ENCODE measurements around the gene ZCWPW1.

Gene ZCWPW1, protein sequence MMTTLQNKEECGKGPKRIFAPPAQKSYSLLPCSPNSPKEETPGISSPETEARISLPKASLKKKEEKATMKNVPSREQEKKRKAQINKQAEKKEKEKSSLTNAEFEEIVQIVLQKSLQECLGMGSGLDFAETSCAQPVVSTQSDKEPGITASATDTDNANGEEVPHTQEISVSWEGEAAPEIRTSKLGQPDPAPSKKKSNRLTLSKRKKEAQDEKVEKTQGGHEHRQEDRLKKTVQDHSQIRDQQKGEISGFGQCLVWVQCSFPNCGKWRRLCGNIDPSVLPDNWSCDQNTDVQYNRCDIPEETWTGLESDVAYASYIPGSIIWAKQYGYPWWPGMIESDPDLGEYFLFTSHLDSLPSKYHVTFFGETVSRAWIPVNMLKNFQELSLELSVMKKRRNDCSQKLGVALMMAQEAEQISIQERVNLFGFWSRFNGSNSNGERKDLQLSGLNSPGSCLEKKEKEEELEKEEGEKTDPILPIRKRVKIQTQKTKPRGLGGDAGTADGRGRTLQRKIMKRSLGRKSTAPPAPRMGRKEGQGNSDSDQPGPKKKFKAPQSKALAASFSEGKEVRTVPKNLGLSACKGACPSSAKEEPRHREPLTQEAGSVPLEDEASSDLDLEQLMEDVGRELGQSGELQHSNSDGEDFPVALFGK

DNA sequence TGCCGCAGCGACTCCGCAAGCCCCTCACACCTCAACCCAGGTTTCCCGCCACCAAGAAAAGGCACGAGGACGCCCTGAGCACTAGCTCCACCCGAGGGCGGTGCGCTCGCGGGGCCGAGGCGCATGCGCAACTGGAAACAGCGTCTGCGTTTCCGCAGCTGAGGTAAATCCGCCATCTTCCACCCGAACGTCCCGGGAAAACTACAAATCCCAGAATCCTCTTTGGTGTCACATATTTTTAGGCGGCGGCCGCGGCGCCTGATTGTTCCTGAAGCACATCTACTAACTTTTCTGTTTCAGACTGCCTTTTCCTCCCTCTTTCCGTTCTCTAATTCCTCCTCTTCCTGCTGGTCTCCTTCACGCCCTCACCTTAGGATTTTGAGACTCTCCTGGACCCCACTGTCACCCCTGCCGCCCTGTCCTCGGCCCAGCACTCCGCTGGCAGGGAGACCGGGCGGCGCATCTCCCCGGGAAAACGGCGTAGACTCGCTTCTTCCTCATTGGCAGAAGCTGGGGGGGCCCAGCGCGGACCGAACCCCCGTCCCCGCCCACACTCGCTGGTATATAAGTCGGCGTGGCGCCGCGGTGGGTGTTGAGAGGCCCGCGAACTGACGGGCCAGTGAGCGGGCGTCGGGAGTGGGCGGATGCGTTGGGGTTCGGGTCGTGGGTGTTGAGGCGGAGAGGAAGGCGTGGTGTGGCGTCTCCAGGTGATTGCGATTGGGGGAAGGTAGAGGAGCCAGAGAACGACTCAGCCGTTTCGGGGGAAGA is at the start of gene ZCWPW1:
Gene ZCWPW1, minus strand, starts transcription at position 505 of the 768 bp plus-strand sequence. CDS start 8,054 bp downstream, outside the sequence.
- peak; percentile 98 for DNase-seq

DNA sequence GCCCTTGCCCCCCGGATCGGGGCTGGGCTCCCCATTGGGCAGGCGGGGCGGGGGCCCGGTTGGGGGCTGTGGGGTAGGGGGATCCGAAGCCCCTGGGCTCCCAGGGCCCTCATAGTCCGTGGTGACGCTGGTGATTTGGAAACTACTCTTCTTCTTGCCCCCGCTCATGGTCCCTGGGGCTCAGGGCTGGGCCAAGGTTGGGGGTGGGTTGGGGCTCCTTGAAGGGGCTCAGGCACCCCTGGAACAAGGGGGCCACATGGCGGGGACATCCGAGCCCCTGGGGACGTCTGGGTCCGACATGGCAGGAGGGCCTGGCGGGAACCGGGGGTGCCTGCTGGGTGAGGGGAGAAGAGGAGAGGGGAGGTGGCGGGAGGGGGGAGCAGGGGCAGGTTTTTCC is 49.4 kb upstream of the ZCWPW1 start:
- DNase-seq: peak; percentile 68

DNA sequence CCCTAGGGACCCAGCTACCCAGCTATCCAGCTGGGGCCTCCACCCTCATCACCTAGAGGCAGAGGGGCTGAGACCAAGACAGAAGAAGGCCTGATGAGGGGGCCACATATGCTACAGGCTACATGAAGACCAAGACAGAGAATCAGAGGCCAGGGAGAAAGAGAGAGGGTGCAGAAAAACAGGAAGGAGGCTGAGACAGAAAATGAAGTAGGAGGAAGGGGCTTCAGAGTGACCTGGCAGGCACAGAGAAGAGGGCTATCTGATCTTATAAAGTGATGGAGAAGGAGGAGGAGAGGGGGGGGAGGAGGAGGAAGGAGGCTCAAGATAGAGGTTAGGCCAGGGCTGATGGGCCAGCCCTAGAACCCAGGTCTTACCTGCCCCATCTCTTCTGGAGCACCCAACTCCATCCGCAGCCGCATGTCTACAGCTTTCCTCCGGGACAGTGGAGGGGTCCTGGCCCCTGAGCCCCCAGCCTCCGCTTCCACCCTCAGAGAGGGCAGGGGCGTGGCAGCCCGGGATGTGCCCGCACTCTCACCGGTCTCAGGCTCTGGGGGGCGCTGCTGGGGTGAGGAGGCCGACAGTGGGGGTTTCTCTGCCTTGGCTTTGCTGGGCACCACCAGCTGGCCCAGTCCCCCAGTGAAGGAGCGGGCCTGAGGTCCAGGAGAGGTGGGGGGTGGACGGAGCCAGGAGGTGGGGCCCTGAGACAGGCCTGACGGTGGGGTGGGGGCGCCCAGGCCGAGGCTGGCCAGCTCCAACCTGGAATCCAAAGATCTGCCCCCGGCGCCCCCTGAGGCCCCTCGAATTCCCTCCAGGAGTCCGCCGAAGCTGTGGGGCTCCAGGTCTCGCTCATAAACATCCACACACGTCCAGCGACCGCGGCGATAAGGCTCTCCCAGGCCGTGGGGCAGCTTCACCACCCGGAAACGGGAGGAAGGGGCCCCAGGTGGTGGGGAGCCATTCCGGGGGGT is 48.7 kb upstream of the ZCWPW1 start:
- DNase-seq: peak; percentile 78

DNA sequence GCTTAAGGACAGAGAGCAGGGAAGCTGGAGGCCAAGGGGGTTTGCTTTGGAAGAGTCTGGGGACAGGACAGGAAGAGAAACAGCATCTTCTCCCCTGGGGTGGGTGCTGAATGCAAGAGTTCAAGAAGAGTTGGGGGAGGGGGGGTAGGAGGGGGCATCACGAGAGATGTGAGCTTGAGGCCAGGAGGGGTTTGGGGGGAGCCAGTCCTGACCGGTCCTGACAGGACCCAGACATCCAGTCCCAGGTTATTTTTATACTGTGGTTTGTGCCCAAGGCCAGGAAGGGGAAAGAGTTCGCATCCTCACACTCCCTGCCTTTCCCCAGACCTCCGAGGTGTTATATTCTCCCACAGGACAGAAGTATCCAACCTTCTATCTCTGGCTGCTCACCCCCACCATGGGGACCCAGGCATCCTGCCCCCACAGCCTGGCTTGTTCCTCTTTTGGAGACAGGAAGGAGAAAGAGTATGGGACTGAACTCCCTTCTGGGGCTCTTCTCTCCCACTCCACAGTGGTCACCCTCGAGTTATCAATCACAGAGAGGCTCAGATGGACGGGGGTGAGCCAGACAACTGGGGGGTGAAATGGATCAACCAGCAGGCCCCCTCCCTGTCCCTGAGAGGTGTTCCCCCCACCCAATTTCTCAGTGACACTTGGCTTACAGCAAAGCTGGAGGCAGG is 47.7 kb upstream of the ZCWPW1 start:
- DNase-seq: no peak

DNA sequence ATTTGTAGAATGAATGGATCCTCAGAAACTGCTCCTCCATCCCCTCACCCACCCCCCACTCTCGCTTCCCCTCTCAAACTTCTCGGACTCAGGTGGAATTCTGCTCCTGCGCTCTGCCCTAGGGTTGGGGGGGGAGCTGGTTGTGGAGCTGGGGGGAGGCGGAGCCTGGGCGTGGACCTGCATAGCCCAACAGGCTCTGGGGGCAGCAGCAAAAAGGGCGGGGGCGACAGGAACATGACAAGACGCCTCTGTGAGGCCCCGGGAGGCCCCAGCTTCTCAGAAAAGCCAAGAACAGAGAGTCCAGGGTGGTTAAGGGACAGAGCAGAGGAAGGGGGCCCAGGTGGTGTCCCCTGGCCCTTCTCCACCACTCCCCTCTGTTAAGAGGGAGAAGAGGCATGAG is 47.0 kb upstream of the ZCWPW1 start:
- DNase-seq: no peak

DNA sequence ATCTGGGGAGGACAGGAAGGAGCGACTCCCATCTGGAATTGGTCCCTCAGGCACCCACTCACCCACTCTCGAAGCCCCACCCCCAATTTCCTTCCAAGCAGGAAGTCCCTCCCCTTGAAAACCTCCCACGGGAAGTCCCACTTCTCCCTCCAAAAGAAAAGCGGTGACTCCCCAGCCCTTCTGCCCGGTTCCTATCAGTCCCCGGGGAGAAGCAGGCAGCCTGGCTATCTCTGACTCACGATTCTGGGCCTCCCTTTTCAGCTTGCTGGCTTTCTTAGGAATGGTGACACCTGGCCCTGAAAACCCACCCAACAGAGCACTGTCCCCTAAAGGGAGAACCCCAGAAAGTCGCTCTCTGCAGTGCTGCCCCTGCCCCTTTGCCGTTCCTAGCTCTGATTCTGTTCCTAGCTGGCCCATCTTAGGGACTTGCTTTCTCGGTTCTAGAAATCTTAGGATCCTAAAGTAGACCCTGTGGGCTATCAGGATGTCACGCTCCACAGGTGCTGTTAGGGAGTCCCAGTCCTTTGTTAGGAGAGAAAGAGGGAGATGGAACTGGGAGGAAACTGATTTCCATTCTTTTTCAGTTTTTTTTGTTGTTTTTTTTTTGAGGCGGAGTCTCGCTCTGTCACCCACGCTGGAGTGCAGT is 44.5 kb upstream of the ZCWPW1 start:
- no peak for DNase-seq

DNA sequence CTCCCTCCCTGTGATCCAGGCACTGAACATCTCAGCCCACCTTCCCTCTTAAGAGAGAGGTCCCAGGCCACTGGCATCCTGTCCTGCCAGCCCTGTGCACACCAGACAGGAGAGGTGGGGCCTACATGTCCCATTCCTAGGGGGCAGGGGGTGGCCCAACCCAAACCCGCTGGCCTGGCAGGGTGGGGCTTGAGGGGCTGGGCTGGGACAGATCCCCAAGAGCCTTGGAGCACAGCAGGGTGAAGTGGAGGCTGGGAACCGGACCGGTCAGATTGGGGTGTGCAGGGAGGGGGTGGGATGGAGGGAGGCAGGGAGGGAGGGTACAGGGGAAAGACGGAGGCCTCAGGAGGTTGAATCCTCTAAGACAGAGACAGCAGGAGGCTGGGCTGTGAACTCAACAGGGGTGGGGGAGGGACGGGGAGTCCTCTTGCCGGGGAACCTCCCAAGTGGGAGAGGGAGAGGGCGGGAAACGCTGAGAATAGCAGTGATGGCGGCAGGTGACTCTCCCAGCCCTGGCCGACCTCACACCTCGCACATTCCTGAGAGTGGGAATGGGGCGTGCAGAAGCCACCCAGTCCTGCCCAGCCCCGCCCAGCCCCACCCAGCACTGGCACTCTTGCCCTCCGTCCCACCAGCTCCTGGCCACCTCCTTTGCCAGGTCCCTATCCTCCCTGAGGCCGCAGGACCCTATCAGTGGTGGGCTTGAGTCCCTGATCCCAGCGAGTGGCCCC is 43.8 kb upstream of the ZCWPW1 start:
- DNase-seq: no peak

DNA sequence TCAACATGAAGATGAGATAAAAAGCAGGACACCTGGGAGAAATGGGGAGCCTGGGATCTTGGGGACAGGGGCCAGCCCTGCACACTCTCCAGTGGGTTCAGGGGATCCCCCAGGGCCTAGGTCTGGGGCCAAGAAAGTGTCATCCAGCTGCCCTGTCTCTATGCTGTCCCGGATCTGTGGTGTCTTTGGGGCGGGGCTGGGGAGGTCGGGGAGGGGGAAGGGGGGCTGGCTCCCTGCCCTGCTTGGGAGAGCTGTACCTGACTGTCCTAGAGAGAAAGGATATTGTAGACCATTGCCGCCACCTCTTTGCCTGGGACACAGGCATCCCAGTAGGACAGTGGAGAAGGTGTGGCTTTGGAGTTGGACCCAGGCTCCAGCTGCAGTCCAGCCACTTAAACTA is 42.5 kb upstream of the ZCWPW1 start:
- DNase-seq: no peak

DNA sequence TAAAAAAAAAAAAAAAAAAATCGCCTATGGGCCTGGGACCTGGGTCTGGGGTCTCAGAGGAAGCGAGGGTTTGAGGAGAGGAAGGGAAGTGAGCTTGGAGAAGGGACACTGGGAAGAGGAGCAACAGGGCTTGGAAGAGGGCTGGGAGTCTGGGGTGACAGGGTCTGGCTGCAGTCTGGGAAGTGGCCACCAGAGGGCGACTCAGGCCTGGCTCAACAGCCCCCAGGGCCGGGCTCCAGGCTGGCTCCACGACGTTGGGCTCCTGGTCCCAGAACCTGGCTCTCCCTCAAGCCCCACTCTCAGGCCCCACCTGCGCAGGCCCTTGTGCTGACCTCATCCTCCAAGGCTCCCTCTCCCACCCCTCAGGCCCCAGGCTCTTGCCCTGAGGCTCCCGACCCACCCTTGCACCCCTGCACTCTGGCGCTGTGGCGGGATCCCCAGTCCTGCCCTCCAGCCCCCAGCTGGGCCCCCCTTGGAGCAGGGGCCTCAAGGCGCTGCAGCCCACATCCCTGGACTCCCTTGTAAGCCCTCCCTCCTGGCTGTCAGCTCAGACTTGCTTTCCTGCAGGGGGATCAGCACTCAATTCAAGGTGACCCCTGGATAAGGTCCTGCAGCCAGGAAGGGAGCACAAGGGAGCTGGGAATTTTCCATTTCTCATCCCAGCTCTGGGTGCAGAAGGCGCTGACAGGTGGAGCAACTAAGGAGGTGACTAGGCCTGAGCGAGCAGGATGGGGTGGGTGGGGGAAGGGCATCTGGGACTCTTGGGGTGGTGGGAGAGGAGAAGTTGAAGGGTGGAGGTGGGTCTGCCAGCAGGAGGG is 40.9 kb upstream of the ZCWPW1 start:
- DNase-seq: peak; percentile 94

DNA sequence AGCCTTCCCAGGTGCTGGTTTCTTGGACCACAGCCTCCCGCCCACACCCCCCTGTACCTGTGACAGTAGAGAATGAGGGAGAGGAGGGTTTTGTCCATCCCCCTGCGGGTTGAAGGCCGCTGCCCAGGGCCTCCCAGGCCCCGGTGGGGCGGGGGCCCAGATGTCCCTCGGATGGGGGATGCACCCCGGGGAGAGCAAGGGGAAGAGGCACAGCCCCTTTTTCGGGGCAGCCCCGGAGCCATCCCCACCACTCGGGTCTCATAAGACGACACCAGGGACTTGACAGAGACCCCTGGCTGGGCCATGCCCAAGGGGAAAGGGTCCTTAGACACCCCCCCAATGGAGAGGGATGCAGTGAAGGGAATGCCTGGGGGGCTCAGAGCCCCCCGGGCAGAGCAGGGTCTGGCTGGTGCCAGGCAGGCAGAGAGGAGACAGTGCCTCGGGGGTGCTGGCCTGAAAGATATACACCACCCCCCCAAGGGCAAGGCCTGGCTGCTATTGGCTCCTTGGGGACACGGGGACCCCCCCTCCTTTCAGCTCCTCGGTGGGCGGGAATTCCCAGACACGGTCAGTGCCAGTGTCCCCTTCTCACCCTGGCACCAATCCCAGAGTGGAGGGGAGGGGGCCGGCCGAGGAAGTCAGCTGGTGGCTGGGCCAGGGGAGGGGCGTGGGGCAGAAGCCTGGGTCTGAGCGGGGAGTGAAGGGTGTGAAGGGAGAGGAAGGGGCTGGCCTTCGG is 39.3 kb upstream of the ZCWPW1 start:
- no peak for DNase-seq

DNA sequence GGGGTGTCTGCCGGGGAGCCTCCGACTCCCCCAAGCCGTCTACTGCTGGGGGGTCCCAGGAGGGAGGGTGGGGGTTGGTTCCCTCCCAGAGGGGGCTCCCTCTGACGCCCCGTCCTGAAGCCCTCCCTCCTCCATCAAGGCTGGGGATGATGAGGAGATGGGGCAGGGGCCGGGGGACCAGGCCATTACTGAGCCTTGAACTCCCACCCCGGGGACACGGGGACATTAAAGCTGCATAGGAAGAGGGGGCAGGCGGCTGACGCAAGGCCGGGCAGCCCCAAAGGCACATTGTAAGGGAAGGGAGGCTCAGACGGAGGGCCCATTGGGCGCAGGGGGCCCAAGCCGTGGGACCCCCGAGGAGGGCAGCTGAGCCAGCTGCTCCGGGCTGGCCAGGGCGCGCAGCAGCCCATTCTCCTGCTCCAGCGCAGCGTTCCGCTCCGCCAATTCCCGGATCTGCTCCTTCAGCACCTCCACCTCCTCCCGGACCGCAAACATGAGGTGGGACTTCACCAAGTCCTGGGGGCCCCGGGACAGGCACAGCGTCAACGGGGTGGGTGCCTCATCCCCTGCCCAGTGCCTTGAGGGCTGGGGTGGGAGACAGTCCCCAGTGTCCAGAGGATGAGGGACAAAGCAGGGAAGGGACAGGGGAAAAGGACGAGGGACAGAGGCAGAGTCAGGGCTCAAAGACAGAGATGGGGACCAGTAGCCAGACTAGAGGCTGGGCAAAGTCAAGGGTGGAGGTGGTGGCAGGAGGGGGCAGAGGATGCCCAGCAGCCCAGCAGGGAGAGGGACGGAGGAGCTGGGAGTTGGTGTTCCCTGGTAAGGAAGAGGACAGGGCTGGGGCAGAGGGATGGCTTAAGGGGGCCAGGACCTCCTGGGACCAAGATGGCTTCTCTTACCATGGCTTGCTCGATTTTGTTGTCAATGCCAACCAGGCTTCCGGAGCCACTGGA is 38.4 kb upstream of the ZCWPW1 start:
- DNase-seq: no peak

DNA sequence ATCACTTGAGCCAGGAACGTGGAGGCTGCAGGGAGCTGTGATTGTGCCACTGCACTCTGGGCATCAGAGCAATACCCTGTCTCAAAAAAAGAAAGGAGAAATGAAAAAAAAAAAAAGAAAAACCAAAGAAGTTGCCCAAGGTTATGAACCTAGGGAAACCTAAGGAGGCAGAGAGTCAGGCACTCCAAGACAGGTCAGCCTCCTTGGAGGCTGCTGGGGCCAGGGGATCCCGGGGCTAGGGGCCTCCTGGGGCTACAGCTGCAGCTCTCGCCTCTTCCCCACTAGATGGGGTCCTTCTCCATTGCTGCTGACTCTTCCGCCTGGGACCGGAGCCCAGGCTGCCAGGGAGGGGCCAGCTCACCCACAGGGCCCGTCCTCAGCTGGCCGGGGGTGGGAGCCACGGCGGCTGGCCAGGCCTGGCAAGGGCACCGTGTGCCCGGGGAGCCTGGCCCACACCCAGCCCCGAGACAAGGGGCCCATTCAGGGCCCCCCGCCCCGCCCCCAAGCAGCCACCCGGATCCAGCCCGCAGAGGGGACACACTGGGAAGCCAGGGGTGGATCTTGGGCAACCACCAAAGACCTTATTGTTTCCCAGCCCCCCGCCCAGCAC is 37.3 kb upstream of the ZCWPW1 start:
- DNase-seq: no peak

DNA sequence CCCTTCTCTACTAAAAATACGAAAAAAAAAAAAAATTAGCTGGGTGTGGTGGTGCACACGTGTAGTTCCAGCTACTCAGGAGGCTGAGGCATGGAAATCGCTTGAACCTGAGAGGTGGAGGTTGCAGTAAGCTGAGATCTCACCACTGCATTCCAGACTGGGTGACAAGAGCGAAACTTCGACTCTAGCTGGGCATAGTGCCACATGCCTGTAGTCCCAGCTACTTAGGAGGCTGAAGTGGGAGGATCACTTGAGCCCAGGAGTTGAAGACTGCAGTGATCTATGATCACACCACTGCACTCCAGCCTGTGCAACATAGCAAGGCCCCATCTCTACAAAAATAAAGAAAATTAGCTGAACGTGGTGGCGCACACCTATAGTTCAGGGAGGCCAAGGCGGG is 36.8 kb upstream of the ZCWPW1 start:
- DNase-seq: no peak

DNA sequence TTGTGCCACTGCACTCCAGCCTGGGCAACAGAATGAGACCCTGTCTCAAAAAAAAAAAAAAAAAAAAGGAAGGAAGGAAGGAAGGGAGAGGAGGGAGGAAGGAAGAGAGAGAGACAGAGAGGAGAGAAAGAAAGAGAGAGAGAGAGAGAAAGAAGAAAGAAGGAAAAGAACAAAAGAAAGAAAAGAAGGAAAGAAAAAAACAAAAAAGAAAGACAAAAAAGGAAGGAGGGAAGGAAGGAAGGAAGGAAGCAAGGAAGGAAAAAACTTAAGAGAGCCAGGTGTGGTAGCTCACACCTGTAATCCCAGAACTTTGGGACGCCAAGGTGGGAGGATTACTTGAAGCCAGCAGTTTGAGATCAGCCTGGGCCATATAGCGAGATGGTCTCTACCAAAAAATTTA is 36.3 kb upstream of the ZCWPW1 start:
- DNase-seq: no peak

DNA sequence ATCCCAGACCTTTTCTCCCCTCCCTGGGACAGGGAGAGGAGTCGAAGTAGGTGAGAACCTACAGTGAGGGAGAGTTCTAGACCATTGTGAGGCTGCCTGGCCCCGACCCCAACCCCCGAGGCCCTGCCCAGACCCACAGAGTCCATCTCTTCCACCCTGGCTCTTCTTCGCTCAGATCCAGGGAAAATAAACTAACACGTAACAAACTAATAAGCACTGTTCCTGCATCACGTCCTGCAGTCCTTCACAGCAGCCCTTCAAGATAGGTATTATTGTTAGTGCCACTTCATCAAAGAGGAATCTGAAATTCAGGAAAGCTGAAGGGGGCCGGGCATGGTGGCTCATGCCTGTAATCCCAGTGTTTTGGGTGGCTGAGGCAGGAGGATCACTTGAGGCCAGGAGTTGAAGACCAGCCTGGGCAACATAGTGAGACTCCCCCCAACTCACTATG is 35.7 kb upstream of the ZCWPW1 start, which contains the start of gene SPACDR:
Gene SPACDR, minus strand, starts transcription at position 51 of the 451 bp plus-strand sequence. CDS start 235 bp downstream, outside the sequence.
- DNase-seq: no peak

DNA sequence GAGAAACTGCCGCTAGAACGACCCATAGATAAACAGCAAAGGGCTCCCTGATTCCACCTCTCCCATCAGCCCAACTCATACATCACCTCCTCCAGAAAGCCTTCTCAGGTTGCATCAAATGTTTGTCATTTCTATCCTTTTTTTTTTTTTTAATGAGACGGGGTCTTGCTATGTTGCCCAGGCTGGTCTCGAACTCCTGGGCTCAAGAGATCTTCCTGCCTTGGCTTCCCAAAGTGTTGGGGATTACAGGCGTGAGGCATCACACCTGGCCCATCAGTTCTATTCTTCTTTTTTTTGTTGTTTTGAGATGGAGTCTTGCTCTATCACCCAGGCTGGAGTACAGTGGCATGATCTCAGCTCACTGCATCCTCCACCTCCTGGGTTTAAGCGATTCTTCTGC is 28.5 kb upstream of the ZCWPW1 start:
- DNase-seq: no peak

DNA sequence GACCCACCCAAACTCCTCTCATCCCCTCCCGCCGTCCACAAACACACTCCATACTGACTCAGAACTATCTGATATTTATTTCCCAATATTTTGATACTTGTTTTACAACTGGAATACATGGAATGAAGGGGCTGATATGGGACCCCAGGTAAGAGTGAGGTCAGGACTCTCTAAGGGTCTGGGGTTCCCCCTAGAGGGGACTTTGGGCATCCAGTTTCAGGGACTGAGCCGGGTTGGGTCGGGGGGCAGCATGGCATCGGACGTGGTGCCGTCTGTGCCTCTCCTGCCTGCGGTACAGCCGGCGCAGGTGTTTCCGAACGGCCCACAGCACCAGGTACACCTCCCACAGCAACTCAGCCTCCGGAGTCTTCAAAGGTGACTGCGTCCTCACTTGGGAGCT is 28.1 kb upstream of the ZCWPW1 start:
- DNase-seq: no peak
